Hematopoietic multipotent progenitor cell treated with erythropoietin and hydrocortisone succinate and interleukin-3 and kit ligand, for 6 days (in vitro differentiated cells): Measurements from ENCODE around the gene CREG2.
A peak's percentile ranks its signal among the peaks of the same experiment; 100 is the strongest.

Experiments
- DNase-seq: peaks from one replicate; pipeline ENCODE4 v3.0.0-alpha.2; 2015

CREG2 gene

GRCh38 chr2:101387151-101387834, at the start of gene CREG2:
TSS of gene CREG2 (minus strand) at chr2:101387503. CDS start at chr2:101387457, 46 bp downstream.
- DNase-seq: peak; percentile 59

- DNase-seq: no peak
Observed at GRCh38 chr2:101435001-101435862, 47.9 kb upstream of the CREG2 start.

GRCh38 chr2:101433465-101433864, 46.2 kb upstream of the CREG2 start:
- no peak for DNase-seq

GRCh38 chr2:101432411-101433181, 45.3 kb upstream of the CREG2 start:
- DNase-seq: peak; percentile 15

GRCh38 chr2:101431486-101431885, 44.2 kb upstream of the CREG2 start:
- DNase-seq: no peak

GRCh38 chr2:101430156-101430555, 42.9 kb upstream of the CREG2 start:
- no peak for DNase-seq

- DNase-seq: no peak
Observed at GRCh38 chr2:101429453-101429852, 42.1 kb upstream of the CREG2 start.

- no peak for DNase-seq
Observed at GRCh38 chr2:101428422-101429176, 41.3 kb upstream of the CREG2 start.

- no peak for DNase-seq
Observed at GRCh38 chr2:101427743-101428142, 40.4 kb upstream of the CREG2 start.

GRCh38 chr2:101427240-101427639, 39.9 kb upstream of the CREG2 start:
- no peak for DNase-seq

GRCh38 chr2:101426822-101427221, 39.5 kb upstream of the CREG2 start:
- no peak for DNase-seq

GRCh38 chr2:101420623-101421022, 33.3 kb upstream of the CREG2 start:
- DNase-seq: no peak

- DNase-seq: peak; percentile 91
Observed at GRCh38 chr2:101419096-101419663, 31.9 kb upstream of the CREG2 start.

- DNase-seq: no peak
Observed at GRCh38 chr2:101418460-101419095, 31.3 kb upstream of the CREG2 start.

- DNase-seq: no peak
Observed at GRCh38 chr2:101416609-101417008, 29.3 kb upstream of the CREG2 start.

- DNase-seq: no peak
Observed at GRCh38 chr2:101415884-101416283, 28.6 kb upstream of the CREG2 start.

- DNase-seq: no peak
Observed at GRCh38 chr2:101415220-101415619, 27.9 kb upstream of the CREG2 start.

- DNase-seq: no peak
Observed at GRCh38 chr2:101412092-101412694, 24.9 kb upstream of the CREG2 start.

- DNase-seq: no peak
Observed at GRCh38 chr2:101410746-101411145, 23.4 kb upstream of the CREG2 start.

GRCh38 chr2:101410114-101410513, 22.8 kb upstream of the CREG2 start:
- no peak for DNase-seq

- DNase-seq: no peak
Observed at GRCh38 chr2:101409699-101410098, 22.4 kb upstream of the CREG2 start.
